ENCODE data around the gene RPS19.

RPS19 gene

DNA sequence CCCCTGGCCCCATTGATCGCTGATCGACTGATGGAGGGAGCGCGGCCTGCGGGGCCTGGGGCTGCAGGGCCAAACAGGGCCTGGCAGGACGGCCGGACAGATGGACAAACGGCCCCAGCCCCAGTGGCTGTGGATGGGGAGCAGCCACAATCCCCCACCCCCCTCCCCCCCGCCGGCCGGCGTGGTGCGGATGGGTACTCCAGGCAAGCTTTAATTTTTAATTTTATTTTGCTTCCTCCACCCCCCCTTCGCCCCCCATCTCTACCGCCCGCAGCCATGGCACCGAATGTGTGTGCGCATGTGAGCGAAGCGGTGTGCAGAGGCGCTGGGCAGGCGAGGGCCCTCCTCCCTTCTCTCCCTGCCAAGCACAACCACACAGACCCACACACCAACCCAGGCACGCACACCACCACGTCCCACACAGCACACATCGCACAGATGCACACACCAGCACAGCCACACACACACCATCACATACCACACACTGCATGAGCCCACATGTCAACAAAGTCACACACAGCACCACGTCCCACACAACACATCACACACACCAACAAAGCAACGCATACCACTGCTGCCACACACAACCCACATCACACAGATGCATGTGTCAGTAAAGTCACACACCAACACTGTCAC, 55.8 kb downstream of the RPS19 start:
- ChIA-PET POLR2A (ENCODE audit: low non-redundant PET) (no interaction called here), CTCF (interaction anchor here (0.6 kb wide), 1 partner anchor 28 kb away, joined by 3 read pairs; no protein-coding TSS in a partner anchor)
- H3K27ac ChIP-seq, result no peak overlapping the region
- TF ChIP-seq, protein P1, sequence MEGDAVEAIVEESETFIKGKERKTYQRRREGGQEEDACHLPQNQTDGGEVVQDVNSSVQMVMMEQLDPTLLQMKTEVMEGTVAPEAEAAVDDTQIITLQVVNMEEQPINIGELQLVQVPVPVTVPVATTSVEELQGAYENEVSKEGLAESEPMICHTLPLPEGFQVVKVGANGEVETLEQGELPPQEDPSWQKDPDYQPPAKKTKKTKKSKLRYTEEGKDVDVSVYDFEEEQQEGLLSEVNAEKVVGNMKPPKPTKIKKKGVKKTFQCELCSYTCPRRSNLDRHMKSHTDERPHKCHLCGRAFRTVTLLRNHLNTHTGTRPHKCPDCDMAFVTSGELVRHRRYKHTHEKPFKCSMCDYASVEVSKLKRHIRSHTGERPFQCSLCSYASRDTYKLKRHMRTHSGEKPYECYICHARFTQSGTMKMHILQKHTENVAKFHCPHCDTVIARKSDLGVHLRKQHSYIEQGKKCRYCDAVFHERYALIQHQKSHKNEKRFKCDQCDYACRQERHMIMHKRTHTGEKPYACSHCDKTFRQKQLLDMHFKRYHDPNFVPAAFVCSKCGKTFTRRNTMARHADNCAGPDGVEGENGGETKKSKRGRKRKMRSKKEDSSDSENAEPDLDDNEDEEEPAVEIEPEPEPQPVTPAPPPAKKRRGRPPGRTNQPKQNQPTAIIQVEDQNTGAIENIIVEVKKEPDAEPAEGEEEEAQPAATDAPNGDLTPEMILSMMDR (conservative IDR thresholded peaks at IDR 0.05; ENCODE audit: low read depth), result no peak
- no peak for DNase-seq (ENCODE audit: low spot score)

DNA sequence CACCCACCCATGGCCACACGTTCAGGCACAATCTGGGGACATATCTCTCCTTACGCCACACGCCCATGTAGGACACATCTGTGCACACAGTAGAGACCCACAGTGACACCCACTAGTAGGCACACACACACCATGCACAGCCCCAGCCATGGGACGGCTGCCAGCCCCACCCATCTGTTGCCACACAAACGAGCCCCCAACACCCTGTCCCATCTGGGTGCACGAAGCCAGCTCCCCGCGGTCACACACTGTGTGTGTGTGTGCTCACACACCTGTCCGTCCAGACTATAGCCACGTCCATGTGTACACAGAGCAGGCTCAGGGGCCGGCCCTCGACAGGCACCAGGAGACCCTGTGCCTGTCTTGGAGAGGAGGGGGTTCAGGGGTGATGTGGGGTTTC, 57.6 kb downstream of the RPS19 start:
- no peak overlapping the region for H3K27ac ChIP-seq
- TF ChIP-seq, protein P1 (conservative IDR thresholded peaks at IDR 0.05; ENCODE audit: low read depth), result no peak
- ChIA-PET POLR2A (ENCODE audit: low non-redundant PET) (interaction anchor here (0.6 kb wide), 1 partner anchor 158 kb away, joined by 3 read pairs; the partner anchor contains the start of gene ZNF574), CTCF (no interaction called here)
- DNase-seq (ENCODE audit: low spot score), result no peak

DNA sequence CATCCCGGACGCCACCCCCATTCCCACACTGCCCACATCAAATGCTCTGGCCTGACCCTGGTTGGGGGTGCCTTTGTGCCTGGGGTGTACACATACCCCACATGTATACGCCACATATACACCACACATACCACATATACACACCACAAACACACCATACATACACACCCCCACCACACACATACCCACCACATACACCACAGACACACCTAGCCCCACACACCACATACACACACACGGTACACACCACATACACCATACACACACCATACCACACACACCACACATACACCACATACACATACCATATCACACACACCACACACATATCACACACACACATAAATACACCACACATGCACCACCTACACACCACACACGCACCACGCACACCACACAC, 58.0 kb downstream of the RPS19 start:
- TF ChIP-seq, protein P1 (conservative IDR thresholded peaks at IDR 0.05; ENCODE audit: low read depth), result no peak
- DNase-seq (ENCODE audit: low spot score), result no peak
- POLR2A ChIA-PET (ENCODE audit: low non-redundant PET), result interaction anchor here (0.6 kb wide), 1 partner anchor 158 kb away, joined by 3 read pairs; the partner anchor contains the start of gene ZNF574
- no peak overlapping the region for H3K27ac ChIP-seq
- CTCF ChIA-PET, result no interaction called here

DNA sequence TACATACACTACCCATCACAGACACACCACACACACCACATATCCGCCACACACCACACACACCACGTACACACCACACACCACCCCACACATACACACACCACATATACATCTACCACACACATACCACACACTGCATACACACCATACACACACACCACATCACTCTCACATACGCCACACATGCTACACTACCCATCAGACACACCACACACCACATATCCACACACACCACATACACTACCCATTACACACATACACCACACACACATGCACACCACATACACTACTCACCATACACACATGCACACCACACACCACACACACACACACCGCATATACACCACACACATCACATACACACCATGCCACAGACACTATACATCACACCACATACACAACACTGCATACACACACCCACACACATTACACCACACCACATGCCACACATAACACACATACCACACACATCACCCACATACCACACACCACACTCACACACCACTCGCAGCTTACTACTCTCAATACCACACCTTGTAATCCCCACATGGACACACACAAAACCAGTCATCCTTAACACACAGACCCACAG, 58.7 kb downstream of the RPS19 start:
- TF ChIP-seq, protein P1 (conservative IDR thresholded peaks at IDR 0.05; ENCODE audit: low read depth), result no peak
- no peak overlapping the region for H3K27ac ChIP-seq
- DNase-seq (ENCODE audit: low spot score), result no peak
- POLR2A ChIA-PET (ENCODE audit: low non-redundant PET), result no interaction called here
- CTCF ChIA-PET, result no interaction called here

DNA sequence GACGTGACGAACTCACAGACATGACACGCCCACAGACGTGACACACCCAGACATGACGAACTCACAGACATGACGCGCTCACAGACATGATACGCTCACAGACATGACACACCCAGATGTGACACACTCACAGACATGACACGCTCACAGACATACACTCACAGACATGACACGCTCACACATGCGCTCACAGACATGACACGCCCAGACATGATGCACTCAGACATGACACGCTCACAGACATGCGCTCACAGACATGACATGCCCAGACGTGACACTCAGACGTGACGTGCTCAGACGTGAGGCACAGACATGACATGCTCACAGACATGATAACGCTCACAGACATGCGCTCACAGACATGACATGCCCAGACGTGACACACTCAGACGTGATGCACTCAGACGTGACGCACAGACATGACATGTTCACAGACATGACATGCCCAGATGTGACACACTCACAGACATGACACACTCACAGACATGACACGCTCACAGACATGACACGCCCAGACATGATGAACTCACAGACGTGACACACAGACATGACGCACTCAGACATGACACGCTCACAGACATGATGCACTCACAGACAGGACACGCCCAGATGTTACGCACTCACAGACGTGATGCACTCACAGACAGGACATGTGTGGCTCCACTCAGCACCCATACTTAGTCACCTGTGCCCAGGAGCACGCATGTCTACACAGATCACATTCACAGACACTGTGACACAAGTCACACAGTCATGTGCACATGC, 60.1 kb downstream of the RPS19 start:
- TF ChIP-seq, protein P1 (conservative IDR thresholded peaks at IDR 0.05; ENCODE audit: low read depth), result no peak
- no peak overlapping the region for H3K27ac ChIP-seq
- CTCF ChIA-PET, result no interaction called here
- POLR2A ChIA-PET (ENCODE audit: low non-redundant PET), result no interaction called here
- DNase-seq (ENCODE audit: low spot score), result no peak

DNA sequence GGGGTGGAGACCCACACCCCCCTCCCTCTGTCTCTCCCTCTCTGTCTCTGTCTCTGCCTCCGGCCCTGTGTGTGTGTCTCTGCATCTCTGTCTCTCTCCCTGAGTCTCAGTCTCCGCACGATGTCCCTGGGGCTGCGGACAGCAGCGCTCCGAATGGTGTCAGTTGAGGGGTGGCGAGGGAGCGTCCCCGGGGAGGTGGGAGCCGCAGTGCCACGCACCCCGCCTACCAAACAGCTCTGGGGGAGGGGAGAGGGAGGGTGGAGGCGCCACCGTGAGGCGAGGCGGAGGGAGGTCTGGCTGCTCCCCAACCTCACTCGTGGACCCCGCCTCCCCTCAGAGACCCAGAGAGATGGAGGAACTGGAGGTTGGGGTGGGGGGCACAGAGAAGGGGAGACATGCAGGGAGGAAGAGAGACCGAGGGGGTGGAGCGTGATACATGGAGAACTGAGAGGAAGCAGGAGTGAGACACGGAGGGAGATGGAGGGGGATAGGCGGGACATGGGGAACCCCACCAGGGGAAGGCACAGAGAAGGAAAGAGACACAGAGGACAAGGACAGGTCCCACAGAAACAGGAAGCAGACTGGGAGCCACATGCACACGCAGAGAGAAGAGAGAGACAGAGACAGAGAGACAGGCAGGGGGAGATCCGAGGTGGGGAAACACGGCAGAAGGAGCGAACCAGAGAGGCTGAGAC, 61.0 kb downstream of the RPS19 start:
- no peak for DNase-seq (ENCODE audit: low spot score)
- ChIA-PET CTCF (no interaction called here), POLR2A (ENCODE audit: low non-redundant PET) (no interaction called here)
- H3K27ac ChIP-seq, result no peak overlapping the region
- TF ChIP-seq, protein P1 (conservative IDR thresholded peaks at IDR 0.05; ENCODE audit: low read depth), result no peak
